ENCODE results near the gene NFIB.

Gene NFIB

GRCh38 chr9:14033067-14033466 lies 280.9 kb downstream of the NFIB start:
- Histone ChIP-seq H3K36me3 (ENCODE audit: control insufficient read depth, insufficient read depth, low read length) (no peaks in the 10 kb centered on the region), H3K27ac (ENCODE audit: low read depth, low read length) (no peak overlapping the region), H3K4me3 (ENCODE audit: low read depth, low read length) (no peak overlapping the region), H3K4me1 (ENCODE audit: control insufficient read depth, insufficient read depth, low read length) (peaks cover 7% of the 10 kb centered on the region; the same call in 1 of the 2 replicates), H3K9ac (ENCODE audit: low read length) (no peak overlapping the region), H3K9me3 (ENCODE audit: control insufficient read depth, insufficient read depth, low read depth, low read length) (no peaks in the 10 kb centered on the region), H3K27me3 (ENCODE audit: control insufficient read depth, insufficient read depth, low read length) (no peaks in the 10 kb centered on the region)
